ENCODE data around the gene KIF1B. TPM values are rescaled to one million over a fixed set of nuclear protein-coding genes. Genes with fewer than 3 reads are reported as not detected.

The KIF1B gene
- total RNA-seq, 1 donor from 2014 or later = 35.5 TPM

GRCh38 chr1:10267319-10267718, 56.9 kb downstream of the KIF1B start:
- no peak for DNase-seq
- H3K4me1 ChIP-seq = no peaks in the 10 kb centered on the region
- no peaks in the 10 kb centered on the region for H3K27me3 ChIP-seq
- no peak for ATAC-seq
- H3K4me3 ChIP-seq = no peak overlapping the region
- no peak for TF ChIP-seq CTCF (IDR thresholded peaks at IDR 0.05)
- no peaks in the 10 kb centered on the region for H3K9me3 ChIP-seq
- intact Hi-C loops (cut with DNase I) = no loop called here
- no peak overlapping the region for H3K27ac ChIP-seq
- peaks cover 56% of the 10 kb centered on the region for H3K36me3 ChIP-seq

- no peak overlapping the region for H3K27ac ChIP-seq
- H3K36me3 ChIP-seq = peaks cover 54% of the 10 kb centered on the region
- intact Hi-C loops (cut with DNase I) = no loop called here
Observed at GRCh38 chr1:10267921-10268320, 57.6 kb downstream of the KIF1B start.

DNA sequence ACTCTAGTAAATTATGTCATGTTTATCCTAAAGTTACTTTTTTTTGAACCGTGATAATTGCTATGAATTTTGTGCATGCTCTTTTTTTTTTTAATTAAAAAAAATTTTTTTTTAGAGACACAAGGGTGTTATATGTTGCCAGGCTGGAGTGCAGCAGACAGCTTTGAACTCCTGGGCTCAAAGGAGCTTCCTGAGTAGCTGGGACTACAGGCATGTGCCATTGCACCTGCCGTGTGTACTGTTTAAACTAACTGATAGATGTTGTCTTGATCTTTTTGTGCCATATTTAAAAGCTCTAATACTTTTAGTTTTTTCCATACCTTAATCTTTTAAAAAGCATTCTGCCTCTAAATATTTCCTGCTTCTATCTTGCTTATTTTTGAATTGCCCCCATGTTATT, 60.7 kb downstream of the KIF1B start:
- H3K27me3 ChIP-seq = no peaks in the 10 kb centered on the region
- no peaks in the 10 kb centered on the region for H3K9me3 ChIP-seq
- no peak for TF ChIP-seq CTCF (IDR thresholded peaks at IDR 0.05)
- no peak overlapping the region for H3K4me3 ChIP-seq
- DNase-seq = no peak
- peaks cover 51% of the 10 kb centered on the region for H3K36me3 ChIP-seq
- no peak for ATAC-seq
- no peaks in the 10 kb centered on the region for H3K4me1 ChIP-seq
- no peak overlapping the region for H3K27ac ChIP-seq
- intact Hi-C loops (cut with DNase I) = no loop called here

More at GRCh38 chr1:10267921-10268320, 57.6 kb downstream of the KIF1B start:
- no peak for ATAC-seq
- no peak for TF ChIP-seq CTCF (IDR thresholded peaks at IDR 0.05)
- Histone ChIP-seq H3K4me1 (no peaks in the 10 kb centered on the region), H3K9me3 (no peaks in the 10 kb centered on the region), H3K27me3 (no peaks in the 10 kb centered on the region), H3K4me3 (no peak overlapping the region)
- DNase-seq = no peak

DNA sequence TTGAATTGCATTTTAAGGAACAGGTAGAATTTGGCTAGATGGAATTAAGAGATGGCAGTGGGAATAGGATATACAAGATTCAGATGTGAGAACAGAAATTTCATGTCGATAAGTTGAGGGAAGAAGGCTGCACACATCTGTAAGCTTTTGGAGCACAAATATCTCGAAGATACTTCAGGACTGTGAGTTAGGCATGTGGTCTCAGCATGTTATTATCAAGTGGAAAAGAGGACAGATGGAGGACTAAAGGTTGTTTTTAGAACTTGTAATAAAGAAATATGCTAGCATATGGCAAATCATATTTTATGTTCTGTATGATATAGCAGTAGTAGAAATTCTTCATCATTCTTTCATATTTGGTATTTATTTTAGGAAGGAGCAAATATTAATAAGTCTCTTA, 61.5 kb downstream of the KIF1B start:
- H3K27ac ChIP-seq = no peak overlapping the region
- intact Hi-C loops (cut with DNase I) = no loop called here
- H3K36me3 ChIP-seq = peaks cover 56% of the 10 kb centered on the region
- no peaks in the 10 kb centered on the region for H3K9me3 ChIP-seq
- DNase-seq (no peak), ATAC-seq (no peak)
- H3K4me3 ChIP-seq = no peak overlapping the region
- H3K27me3 ChIP-seq = no peaks in the 10 kb centered on the region
- TF ChIP-seq CTCF (IDR thresholded peaks at IDR 0.05) = no peak
- H3K4me1 ChIP-seq = no peaks in the 10 kb centered on the region

- H3K4me1 ChIP-seq = no peaks in the 10 kb centered on the region
- peaks cover 56% of the 10 kb centered on the region for H3K36me3 ChIP-seq
- TF ChIP-seq CTCF (IDR thresholded peaks at IDR 0.05) = no peak
- intact Hi-C loops (cut with DNase I) = no loop called here
- no peak for ATAC-seq
- no peak overlapping the region for H3K27ac ChIP-seq
- H3K9me3 ChIP-seq = no peaks in the 10 kb centered on the region
- no peak for DNase-seq
- H3K27me3 ChIP-seq = no peaks in the 10 kb centered on the region
- no peak overlapping the region for H3K4me3 ChIP-seq
Observed at GRCh38 chr1:10272274-10272673, 61.9 kb downstream of the KIF1B start.

DNA sequence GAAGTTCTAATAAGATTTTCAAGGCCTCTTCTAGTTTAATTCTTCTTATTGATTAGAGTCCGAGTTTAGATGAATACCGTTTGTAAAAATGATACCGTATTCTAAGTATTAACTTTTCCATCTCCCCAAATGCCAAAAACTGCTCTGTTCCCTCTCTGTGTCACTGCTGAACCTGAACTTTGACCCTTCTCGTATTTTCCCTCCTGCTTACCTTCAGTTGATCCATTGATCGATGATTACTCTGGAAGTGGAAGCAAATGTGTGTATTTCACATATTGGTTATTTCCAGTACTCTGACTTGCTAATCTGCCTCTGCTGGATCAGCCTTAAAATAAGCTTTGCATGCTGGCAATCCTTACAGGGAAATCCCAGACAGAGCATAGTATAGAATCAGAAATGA, 68.5 kb downstream of the KIF1B start:
- H3K27ac ChIP-seq = no peak overlapping the region
- H3K4me1 ChIP-seq = no peaks in the 10 kb centered on the region
- ATAC-seq (no peak), DNase-seq (no peak)
- intact Hi-C loops (cut with DNase I) = no loop called here
- no peaks in the 10 kb centered on the region for H3K9me3 ChIP-seq
- H3K36me3 ChIP-seq = peaks cover 75% of the 10 kb centered on the region
- no peak for TF ChIP-seq CTCF (IDR thresholded peaks at IDR 0.05)
- H3K4me3 ChIP-seq = no peak overlapping the region
- no peaks in the 10 kb centered on the region for H3K27me3 ChIP-seq
